ENCODE results near the gene HBS1L. TPM values are rescaled to one million over a fixed set of nuclear protein-coding genes. Genes with fewer than 3 reads are reported as not detected.

The HBS1L gene
- polyA plus RNA-seq, 1 experiment = 101 TPM

DNA sequence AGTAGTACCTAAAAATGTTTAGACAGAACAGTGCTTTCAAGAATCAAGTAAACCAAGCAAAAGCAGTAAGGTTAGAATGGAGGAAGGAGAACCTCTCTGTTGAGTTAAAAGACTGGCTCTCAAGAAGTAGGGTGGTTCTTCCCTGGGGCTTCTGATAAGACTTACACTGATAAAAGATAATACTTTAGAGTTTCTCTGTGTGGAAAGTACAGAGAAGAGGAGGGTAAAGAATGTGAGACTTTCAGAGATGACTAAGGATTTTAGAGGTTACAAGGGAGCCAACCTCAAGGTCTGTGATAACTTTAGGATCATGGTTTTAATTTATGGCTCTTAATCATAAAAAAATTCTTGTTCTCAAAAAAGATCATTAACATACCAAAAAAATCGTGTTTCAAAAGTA lies 73.8 kb downstream of the HBS1L start:
- CTCF ChIA-PET = interaction anchor here (0.8 to 1.6 kb wide), 4 partner anchors 22 to 884 kb away, joined by 3 to 4 read pairs (median 3); no protein-coding TSS in a partner anchor

DNA sequence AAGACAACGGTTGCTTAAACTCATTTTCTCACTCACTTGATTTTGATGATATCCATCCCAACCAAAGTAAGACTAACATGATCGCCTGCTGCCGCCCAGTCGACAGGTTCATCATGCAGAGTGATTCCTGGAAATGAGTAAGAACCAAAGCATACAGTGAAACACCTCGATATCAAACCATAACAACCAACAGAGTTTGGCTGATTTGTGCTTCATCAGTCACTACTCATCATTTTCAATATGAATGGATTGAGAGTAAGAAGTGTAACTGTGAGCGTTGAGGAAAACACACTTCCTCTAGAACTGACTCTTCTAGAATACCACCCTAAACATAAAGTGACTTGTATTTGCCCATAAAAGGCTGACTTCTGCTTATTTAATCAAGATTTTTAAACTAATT lies 75.5 kb downstream of the HBS1L start:
- ChIA-PET CTCF (interaction anchor here (0.8 kb wide), 1 partner anchor 445 kb away, joined by 3 read pairs; no protein-coding TSS in a partner anchor), POLR2A (no interaction called here)
- H3K27me3 ChIP-seq (ENCODE audit: control insufficient read depth, insufficient read depth, low read length) = no peaks in the 10 kb centered on the region
- TF ChIP-seq, protein P1, sequence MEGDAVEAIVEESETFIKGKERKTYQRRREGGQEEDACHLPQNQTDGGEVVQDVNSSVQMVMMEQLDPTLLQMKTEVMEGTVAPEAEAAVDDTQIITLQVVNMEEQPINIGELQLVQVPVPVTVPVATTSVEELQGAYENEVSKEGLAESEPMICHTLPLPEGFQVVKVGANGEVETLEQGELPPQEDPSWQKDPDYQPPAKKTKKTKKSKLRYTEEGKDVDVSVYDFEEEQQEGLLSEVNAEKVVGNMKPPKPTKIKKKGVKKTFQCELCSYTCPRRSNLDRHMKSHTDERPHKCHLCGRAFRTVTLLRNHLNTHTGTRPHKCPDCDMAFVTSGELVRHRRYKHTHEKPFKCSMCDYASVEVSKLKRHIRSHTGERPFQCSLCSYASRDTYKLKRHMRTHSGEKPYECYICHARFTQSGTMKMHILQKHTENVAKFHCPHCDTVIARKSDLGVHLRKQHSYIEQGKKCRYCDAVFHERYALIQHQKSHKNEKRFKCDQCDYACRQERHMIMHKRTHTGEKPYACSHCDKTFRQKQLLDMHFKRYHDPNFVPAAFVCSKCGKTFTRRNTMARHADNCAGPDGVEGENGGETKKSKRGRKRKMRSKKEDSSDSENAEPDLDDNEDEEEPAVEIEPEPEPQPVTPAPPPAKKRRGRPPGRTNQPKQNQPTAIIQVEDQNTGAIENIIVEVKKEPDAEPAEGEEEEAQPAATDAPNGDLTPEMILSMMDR (IDR thresholded peaks at IDR 0.05; ENCODE audit: low read depth, low read length) = no peak
- no peaks in the 10 kb centered on the region for H3K9me3 ChIP-seq (ENCODE audit: control insufficient read depth, insufficient read depth, low read length)
- no peak overlapping the region for H3K4me3 ChIP-seq (ENCODE audit: low read depth, low read length)
- no peak overlapping the region for H3K27ac ChIP-seq (ENCODE audit: low read depth, low read length)
- no peak for DNase-seq (ENCODE audit: low read depth, low spot score)

More for the DNA sequence above, 73.8 kb downstream of the HBS1L start:
- Histone ChIP-seq H3K27me3 (ENCODE audit: control insufficient read depth, insufficient read depth, low read length) (no peaks in the 10 kb centered on the region), H3K4me3 (ENCODE audit: low read depth, low read length) (no peak overlapping the region), H3K9me3 (ENCODE audit: control insufficient read depth, insufficient read depth, low read length) (no peaks in the 10 kb centered on the region), H3K27ac (ENCODE audit: low read depth, low read length) (no peak overlapping the region)
- POLR2A ChIA-PET = no interaction called here
- TF ChIP-seq, protein P1 (IDR thresholded peaks at IDR 0.05; ENCODE audit: low read depth, low read length) = no peak
- DNase-seq (ENCODE audit: low read depth, low spot score) = no peak

GRCh38 chr6:134974370-134974769 lies 80.3 kb downstream of the HBS1L start:
- H3K4me3 ChIP-seq (ENCODE audit: low read depth, low read length) = no peak overlapping the region
- H3K9me3 ChIP-seq (ENCODE audit: control insufficient read depth, insufficient read depth, low read length) = no peaks in the 10 kb centered on the region
- no peak for DNase-seq (ENCODE audit: low read depth, low spot score)
- TF ChIP-seq, protein P1 (IDR thresholded peaks at IDR 0.05; ENCODE audit: low read depth, low read length) = no peak
- CTCF ChIA-PET = interaction anchor here (0.7 kb wide), 1 partner anchor 28 kb away, joined by 3 read pairs; no protein-coding TSS in a partner anchor
- H3K27ac ChIP-seq (ENCODE audit: low read depth, low read length) = no peak overlapping the region
- no peaks in the 10 kb centered on the region for H3K27me3 ChIP-seq (ENCODE audit: control insufficient read depth, insufficient read depth, low read length)
- POLR2A ChIA-PET = no interaction called here

- CTCF ChIA-PET = interaction anchor here (1.2 kb wide), 1 partner anchor 27 kb away, joined by 6 read pairs; no protein-coding TSS in a partner anchor
- POLR2A ChIA-PET = no interaction called here
These were observed 86.9 kb downstream of the HBS1L start for GRCh38 chr6:134967711-134968110.

More at GRCh38 chr6:134967711-134968110, 86.9 kb downstream of the HBS1L start:
- DNase-seq (ENCODE audit: low read depth, low spot score) = no peak
- H3K27ac ChIP-seq (ENCODE audit: low read depth, low read length) = no peak overlapping the region
- no peaks in the 10 kb centered on the region for H3K27me3 ChIP-seq (ENCODE audit: control insufficient read depth, insufficient read depth, low read length)
- TF ChIP-seq, protein P1 (IDR thresholded peaks at IDR 0.05; ENCODE audit: low read depth, low read length) = no peak
- H3K4me3 ChIP-seq (ENCODE audit: low read depth, low read length) = no peak overlapping the region
- H3K9me3 ChIP-seq (ENCODE audit: control insufficient read depth, insufficient read depth, low read length) = no peaks in the 10 kb centered on the region
